ENCODE data around the gene KRABD2.
"Not testable (repeated sequence)": the region's sequence is repeated elsewhere in the genome, so short reads cannot be mapped to it uniquely, and the experiment has no call there.

Gene KRABD2

GRCh38 chr17:8360260-8360659, 16.2 kb downstream of the KRABD2 start:
- no peak for DNase-seq

GRCh38 chr17:8359769-8360168, 16.7 kb downstream of the KRABD2 start:
- no peak for DNase-seq

GRCh38 chr17:8357910-8358309, 18.6 kb downstream of the KRABD2 start:
- no peak for DNase-seq

GRCh38 chr17:8354236-8354635, 22.3 kb downstream of the KRABD2 start:
- DNase-seq: no peak

- no peak for DNase-seq
Observed at GRCh38 chr17:8353736-8354135, 22.8 kb downstream of the KRABD2 start.

- DNase-seq: no peak
Observed at GRCh38 chr17:8350339-8350738, 26.2 kb downstream of the KRABD2 start.

- not testable (repeated sequence) for DNase-seq
Observed at GRCh38 chr17:8347001-8347400, 29.5 kb downstream of the KRABD2 start.

- no peak for DNase-seq
Observed at GRCh38 chr17:8345951-8346665, 30.4 kb downstream of the KRABD2 start.

- DNase-seq: no peak
Observed at GRCh38 chr17:8345052-8345690, 31.3 kb downstream of the KRABD2 start.

- DNase-seq: no peak
Observed at GRCh38 chr17:8341456-8341855, 35.0 kb downstream of the KRABD2 start.

- no peak for DNase-seq
Observed at GRCh38 chr17:8339540-8339939, 37.0 kb downstream of the KRABD2 start, which contains the start of gene ODF4. Gene ODF4 (plus strand): TSS chr17:8339840. CDS start chr17:8340052, 212 bp downstream.

- no peak for DNase-seq
Observed at GRCh38 chr17:8338753-8339140, 37.8 kb downstream of the KRABD2 start.

GRCh38 chr17:8337802-8338752, 38.4 kb downstream of the KRABD2 start:
- DNase-seq: no peak

GRCh38 chr17:8333281-8333680, 43.2 kb downstream of the KRABD2 start:
- DNase-seq: no peak

GRCh38 chr17:8332688-8333087, 43.8 kb downstream of the KRABD2 start:
- DNase-seq: no peak

GRCh38 chr17:8332128-8332527, 44.4 kb downstream of the KRABD2 start:
- no peak for DNase-seq

- no peak for DNase-seq
Observed at GRCh38 chr17:8327303-8327649, 49.2 kb downstream of the KRABD2 start.

Data from CD4-positive, alpha-beta T cell treated with Interleukin-15 for 1 hour (primary cell).